ENCODE data around the gene DNAJC18. TPM values are rescaled to one million over a fixed set of nuclear protein-coding genes. Genes with fewer than 3 reads are reported as not detected.
A peak's percentile ranks its signal among the peaks of the same experiment; 100 is the strongest.

DNAJC18 gene
- total RNA-seq, 1 experiment from 2014 or later, result 4.4 TPM

DNA sequence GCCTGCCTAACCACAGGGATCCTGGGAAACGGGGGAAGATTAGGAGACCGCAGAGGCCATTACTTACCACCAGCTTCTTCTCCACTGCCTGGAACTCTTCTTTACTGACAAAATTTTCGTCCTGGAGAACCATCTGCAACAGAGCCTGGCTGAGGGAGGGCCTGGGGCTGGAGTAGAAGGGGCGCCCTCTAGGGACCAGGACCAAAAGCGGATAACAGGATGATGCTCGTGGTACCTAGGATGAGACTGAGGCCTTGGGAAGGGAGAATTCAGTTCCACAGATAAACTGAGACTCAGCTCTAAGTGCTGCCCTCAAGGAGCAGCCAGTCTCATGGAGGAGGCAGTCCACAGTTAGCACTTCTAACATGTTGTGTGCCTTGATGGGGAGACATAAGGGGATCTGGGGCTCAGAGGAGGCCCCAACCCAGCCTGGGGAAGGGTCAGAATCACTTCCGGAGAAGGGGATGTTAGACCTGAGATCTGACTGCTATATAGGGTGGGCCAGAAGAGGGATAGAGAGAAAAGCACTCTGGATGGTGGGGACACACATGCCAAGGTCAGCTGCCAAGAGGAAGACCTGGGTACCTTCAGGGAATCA is 36.7 kb downstream of the DNAJC18 start:
- Histone ChIP-seq H3K36me3 (ENCODE audit: low read depth, low read length) (no peaks in the 10 kb centered on the region), H3F3A (ENCODE audit: low read length, unreplicated experiment) (no peaks in the 10 kb centered on the region), H3K9me2 (replicated peaks; ENCODE audit: low read length) (no peaks in the 10 kb centered on the region), H3K79me2 (ENCODE audit: low read length) (no peaks in the 10 kb centered on the region), H3K9ac (ENCODE audit: low read length) (no peak overlapping the region), H3K27me3 (ENCODE audit: low read length) (no peaks in the 10 kb centered on the region), H3K4me2 (ENCODE audit: low read length) (no peak overlapping the region), H3K27ac (ENCODE audit: low read length) (no peak overlapping the region), H4K20me1 (ENCODE audit: low read length) (no peaks in the 10 kb centered on the region), H3K4me3 (ENCODE audit: low read length) (no peak overlapping the region), H3K9me3 (ENCODE audit: low read length) (no peaks in the 10 kb centered on the region), H2AFZ (ENCODE audit: low read length) (no peak overlapping the region), H3K4me1 (ENCODE audit: insufficient read depth, low read length) (peaks cover 10% of the 10 kb centered on the region)
- TF ChIP-seq, protein P1, sequence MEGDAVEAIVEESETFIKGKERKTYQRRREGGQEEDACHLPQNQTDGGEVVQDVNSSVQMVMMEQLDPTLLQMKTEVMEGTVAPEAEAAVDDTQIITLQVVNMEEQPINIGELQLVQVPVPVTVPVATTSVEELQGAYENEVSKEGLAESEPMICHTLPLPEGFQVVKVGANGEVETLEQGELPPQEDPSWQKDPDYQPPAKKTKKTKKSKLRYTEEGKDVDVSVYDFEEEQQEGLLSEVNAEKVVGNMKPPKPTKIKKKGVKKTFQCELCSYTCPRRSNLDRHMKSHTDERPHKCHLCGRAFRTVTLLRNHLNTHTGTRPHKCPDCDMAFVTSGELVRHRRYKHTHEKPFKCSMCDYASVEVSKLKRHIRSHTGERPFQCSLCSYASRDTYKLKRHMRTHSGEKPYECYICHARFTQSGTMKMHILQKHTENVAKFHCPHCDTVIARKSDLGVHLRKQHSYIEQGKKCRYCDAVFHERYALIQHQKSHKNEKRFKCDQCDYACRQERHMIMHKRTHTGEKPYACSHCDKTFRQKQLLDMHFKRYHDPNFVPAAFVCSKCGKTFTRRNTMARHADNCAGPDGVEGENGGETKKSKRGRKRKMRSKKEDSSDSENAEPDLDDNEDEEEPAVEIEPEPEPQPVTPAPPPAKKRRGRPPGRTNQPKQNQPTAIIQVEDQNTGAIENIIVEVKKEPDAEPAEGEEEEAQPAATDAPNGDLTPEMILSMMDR (conservative IDR thresholded peaks at IDR 0.05; ENCODE audit: low read depth, low read length), result peak; percentile 67
- TF ChIP-seq EZH2 (IDR thresholded peaks at IDR 0.05; ENCODE audit: low read length, unreplicated experiment) (no peak), EZH2phosphoT487 (IDR thresholded peaks at IDR 0.05; ENCODE audit: borderline replicate concordance, low read length) (no peak)
- CTCF ChIA-PET, result interaction anchor here (0.6 kb wide), 2 partner anchors 47 to 147 kb away, joined by 3 read pairs; no protein-coding TSS in a partner anchor
- ATAC-seq (no peak), DNase-seq (peak; percentile 33)
- BruUV-seq (replicated peaks), result no TSS peak
- POLR2A ChIA-PET (ENCODE audit: unreplicated experiment), result no interaction called here
- intact Hi-C loops (cut with micrococcal nuclease), result no loop called here

DNA sequence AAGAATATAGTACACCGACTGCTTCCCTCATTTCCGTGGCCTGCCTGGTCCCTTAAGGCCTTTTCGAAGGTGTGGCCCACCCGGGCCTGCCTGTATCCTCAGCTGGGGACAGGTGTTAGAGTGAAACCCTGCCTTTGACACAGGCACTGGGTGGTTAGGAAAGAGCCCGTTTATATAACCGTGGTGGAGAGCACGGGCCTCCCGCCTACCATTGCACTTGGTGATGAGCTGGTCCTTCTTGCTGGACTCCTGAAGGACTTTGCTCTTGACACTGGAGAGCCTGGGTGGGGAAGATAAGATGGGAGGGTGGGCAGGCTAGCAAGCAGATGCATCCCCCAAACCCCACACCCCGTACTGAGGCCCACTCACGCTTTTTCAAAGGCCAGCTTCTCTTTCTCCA is 37.8 kb downstream of the DNAJC18 start:
- no peaks in the 10 kb centered on the region for H3K36me3 ChIP-seq (ENCODE audit: low read depth, low read length)
- H3K79me2 ChIP-seq (ENCODE audit: low read length), result no peaks in the 10 kb centered on the region
- intact Hi-C loops (cut with micrococcal nuclease), result no loop called here
- no peaks in the 10 kb centered on the region for H3K9me2 ChIP-seq (replicated peaks; ENCODE audit: low read length)
- H3K27me3 ChIP-seq (ENCODE audit: low read length), result no peaks in the 10 kb centered on the region
- peaks cover 10% of the 10 kb centered on the region for H3K4me1 ChIP-seq (ENCODE audit: insufficient read depth, low read length)
- H3K27ac ChIP-seq (ENCODE audit: low read length), result no peak overlapping the region
- H3K4me3 ChIP-seq (ENCODE audit: low read length), result no peak overlapping the region
- H3K9ac ChIP-seq (ENCODE audit: low read length), result no peak overlapping the region
- H4K20me1 ChIP-seq (ENCODE audit: low read length), result no peaks in the 10 kb centered on the region
- POLR2A ChIA-PET (ENCODE audit: unreplicated experiment), result interaction anchor here (0.6 kb wide), 1 partner anchor 15 kb away, joined by 3 read pairs; no protein-coding TSS in a partner anchor
- CTCF ChIA-PET, result no interaction called here
- TF ChIP-seq EZH2 (IDR thresholded peaks at IDR 0.05; ENCODE audit: low read length, unreplicated experiment) (no peak), EZH2phosphoT487 (IDR thresholded peaks at IDR 0.05; ENCODE audit: borderline replicate concordance, low read length) (no peak)
- TF ChIP-seq, protein P1 (conservative IDR thresholded peaks at IDR 0.05; ENCODE audit: low read depth, low read length), result no peak
- ATAC-seq (no peak), DNase-seq (no peak)
- no peak overlapping the region for H2AFZ ChIP-seq (ENCODE audit: low read length)
- H3K4me2 ChIP-seq (ENCODE audit: low read length), result no peak overlapping the region
- no peaks in the 10 kb centered on the region for H3K9me3 ChIP-seq (ENCODE audit: low read length)
- no peaks in the 10 kb centered on the region for H3F3A ChIP-seq (ENCODE audit: low read length, unreplicated experiment)
- BruUV-seq (replicated peaks), result no TSS peak

DNA sequence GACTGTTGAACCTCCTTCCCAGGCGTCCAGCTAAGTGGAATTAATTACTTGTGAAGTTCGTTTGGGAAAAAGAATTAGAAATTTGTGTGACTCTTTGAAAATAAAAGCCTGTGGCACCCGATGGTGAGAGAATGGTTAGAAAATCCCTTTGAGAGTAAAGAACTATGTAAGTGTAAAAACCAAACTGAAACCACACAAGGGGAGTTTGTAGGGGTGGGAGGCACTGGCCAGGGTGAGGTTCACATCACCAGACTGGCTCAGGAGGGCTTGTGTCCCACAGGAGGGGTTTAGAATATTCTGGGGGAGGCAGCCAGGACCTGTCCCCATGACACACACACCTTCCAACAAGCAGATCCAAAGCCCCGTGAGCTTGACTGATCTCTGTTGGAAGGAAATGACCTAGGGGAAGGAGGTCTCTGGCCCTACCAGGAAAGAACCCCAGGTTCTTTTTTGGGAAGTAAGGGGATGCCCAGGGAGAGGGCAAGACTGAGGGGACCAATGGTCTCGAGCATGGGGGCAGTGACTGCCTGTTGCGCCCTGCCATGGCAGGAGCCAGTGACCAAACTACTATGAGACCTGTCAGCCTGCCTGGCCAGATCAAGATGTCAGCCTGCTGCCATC is 39.7 kb downstream of the DNAJC18 start:
- no peak for DNase-seq
- Histone ChIP-seq H3K27ac (ENCODE audit: low read length) (no peak overlapping the region), H3K4me1 (ENCODE audit: insufficient read depth, low read length) (peaks cover 10% of the 10 kb centered on the region), H3K9me3 (ENCODE audit: low read length) (no peaks in the 10 kb centered on the region), H3K9ac (ENCODE audit: low read length) (no peak overlapping the region), H3K36me3 (ENCODE audit: low read depth, low read length) (no peaks in the 10 kb centered on the region), H3K4me3 (ENCODE audit: low read length) (no peak overlapping the region), H3K27me3 (ENCODE audit: low read length) (no peaks in the 10 kb centered on the region), H3K9me2 (replicated peaks; ENCODE audit: low read length) (no peaks in the 10 kb centered on the region), H3K79me2 (ENCODE audit: low read length) (no peaks in the 10 kb centered on the region), H3F3A (ENCODE audit: low read length, unreplicated experiment) (no peaks in the 10 kb centered on the region), H4K20me1 (ENCODE audit: low read length) (no peaks in the 10 kb centered on the region), H2AFZ (ENCODE audit: low read length) (no peak overlapping the region), H3K4me2 (ENCODE audit: low read length) (no peak overlapping the region)
- no peak for TF ChIP-seq EZH2phosphoT487 (IDR thresholded peaks at IDR 0.05; ENCODE audit: borderline replicate concordance, low read length)
- TF ChIP-seq EZH2 (IDR thresholded peaks at IDR 0.05; ENCODE audit: low read length, unreplicated experiment), result no peak
- TF ChIP-seq, protein P1 (conservative IDR thresholded peaks at IDR 0.05; ENCODE audit: low read depth, low read length), result no peak
- no peak for ATAC-seq
- intact Hi-C loops (cut with micrococcal nuclease), result no loop called here
- no TSS peak for BruUV-seq (replicated peaks)
- ChIA-PET CTCF (no interaction called here), POLR2A (ENCODE audit: unreplicated experiment) (interaction anchor here (0.6 kb wide), 1 partner anchor 230 kb away, joined by 3 read pairs; no protein-coding TSS in a partner anchor)

All from PC-3 (cell line).